GM18519 (cell line): ENCODE results near the gene CHPT1.

Source experiments
- ATAC-seq: cut with Tn5 transposase; IDR thresholded peaks from one replicate; pipeline ENCODE4 v1.9.1; 2021; ENCODE audit warnings: mild to moderate bottlenecking, moderate library complexity; ENCODE audit not compliant: unreplicated experiment, low FRiP score

CHPT1 gene

DNA sequence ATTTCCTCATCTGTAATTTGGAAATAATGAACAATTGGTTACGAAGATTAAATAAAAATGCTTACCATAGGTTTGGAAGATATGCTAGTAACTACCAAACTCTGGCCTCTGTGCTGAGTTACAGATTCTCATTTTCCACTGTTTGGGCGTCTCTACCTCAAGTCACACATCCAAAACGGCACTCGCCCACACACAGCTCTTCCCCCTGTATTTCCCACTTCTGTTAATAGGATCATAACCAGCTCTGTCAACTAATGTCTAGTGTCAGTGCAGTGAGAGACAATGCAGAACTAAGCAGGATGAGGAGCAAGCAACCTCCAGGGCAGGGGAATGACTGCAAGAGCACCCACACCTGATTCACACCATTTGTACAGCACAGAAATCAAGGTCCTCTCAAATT, 52.7 kb downstream of the CHPT1 start:
- no peak for ATAC-seq

DNA sequence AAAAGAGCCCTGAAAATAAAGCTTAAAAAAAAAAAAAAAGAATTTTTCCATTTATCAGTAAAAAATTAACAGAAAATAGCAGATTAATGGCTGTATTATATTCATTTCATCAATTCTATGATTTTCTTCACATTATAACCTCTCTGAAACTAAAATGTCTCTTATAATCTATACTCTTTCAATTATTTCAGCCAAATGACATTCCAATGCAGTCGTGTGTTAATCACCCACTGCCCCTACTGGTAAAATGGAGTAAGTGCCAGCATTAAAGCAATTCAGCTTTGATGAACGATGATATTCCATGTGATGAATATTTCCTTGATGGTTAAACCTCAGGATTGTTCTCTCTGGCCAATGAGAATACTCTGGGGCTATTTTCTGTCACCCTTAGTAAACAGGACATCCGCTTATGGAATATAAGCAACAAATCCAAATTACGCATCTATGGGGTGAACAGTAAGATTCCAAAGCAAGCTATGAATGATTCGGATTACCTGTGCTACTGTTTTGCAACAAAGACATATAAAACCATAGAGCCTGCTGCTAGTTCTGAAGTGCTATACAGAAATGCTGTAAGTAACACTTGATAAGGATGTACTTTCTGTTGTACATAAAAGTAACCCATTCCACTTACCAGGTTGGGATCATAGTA, 62.1 kb downstream of the CHPT1 start:
- peak; percentile 42 for ATAC-seq

DNA sequence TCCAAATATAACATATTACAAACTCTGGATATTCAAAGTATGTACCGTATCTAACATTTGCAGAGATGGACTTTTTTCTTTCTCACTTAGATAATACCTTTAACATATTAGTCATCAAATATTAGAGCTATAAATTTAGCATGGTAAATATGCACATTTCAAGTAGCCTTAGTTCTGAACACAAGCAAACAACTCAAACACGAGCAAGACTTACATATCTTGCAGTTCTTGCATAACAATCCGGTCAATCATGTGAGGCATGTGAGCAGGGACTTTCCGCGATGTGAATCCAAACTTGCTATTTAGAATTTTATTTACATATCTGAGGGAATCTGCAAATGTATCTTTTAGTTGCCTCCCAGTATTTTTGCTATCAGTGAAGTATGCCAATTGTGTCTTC, 63.9 kb downstream of the CHPT1 start:
- ATAC-seq, result no peak

DNA sequence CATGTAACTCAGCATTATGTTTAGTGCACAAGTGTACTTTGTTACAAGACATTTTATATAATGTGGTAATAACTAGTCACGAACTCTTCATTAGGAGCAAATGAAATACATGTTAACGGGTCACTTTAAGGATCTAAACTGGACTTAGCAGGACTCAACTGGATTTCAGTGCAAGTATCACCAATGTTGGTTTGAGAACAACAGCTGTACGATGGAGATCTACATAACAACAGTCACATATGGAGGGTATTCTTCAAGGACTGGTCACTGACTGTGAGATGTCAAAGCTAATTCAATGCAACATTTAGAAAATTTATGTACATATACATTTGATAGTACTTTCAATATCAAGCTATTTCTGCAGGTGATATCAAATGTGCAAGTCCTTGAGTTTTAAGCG, 64.3 kb downstream of the CHPT1 start:
- ATAC-seq, result no peak

DNA sequence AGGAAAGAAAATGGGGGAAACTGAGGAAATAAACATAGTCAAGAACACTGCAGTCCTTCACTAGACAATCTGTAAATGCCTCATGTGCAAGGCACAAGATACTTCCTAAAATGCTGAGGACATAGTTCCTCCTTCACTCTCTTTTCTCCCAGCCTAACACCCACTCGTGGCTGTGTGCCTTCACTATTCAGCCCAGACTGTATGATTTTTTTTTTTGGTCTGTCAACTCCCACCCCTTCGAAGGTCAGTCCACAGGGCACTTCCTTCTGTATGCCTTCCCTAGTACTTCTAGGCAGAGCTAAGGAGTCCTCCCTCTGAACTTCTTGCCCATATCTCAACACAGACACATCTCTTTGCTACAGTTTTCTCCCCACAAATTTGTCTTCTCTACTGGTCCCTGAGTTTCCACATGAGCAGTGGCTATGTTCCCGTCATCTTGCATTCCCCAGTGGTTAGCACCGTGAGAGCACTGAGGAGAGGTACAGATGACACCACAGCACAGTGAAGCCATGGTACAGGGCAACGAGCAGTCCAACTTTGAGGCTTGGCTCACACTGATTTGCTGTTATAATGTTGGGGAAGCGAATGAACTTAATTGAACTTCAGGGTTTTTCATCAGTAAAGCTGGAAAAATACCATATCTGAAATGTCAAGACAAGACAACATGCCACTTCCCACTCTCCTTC, 65.9 kb downstream of the CHPT1 start:
- no peak for ATAC-seq

DNA sequence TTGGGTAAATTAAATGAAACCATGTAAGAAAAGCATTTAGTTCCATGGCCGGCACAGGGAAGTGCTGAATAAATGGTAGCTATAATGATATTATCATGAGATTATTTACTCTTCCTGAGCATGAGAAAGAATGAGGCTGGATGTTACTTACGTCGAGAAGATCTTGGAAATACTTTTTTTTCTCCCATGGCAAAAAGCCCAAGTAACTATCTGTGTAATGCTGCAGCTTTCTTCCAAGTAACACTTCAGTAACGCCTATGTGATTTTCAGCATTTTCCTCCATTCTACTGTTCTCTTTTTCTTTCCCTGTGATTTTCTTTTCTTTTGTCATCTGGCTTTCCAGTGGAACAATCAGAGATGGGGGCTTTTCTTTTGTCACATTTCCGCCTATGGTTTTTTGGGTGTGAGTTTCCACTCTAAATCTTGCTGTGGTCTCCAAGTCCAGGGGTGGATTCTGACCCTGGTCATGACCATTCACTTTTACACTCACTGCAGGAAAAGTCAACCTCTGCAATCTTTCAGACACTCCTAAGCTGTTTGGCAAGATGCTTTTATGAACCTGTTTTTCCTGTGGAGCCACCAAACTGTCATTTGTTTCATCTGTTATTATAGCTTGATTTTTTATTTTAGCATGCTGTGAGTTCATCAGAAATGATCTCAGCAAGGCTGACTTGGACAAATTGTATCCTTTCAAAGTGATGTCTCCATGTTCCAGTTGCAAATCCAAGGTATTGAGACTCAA, 66.8 kb downstream of the CHPT1 start:
- ATAC-seq, result no peak

DNA sequence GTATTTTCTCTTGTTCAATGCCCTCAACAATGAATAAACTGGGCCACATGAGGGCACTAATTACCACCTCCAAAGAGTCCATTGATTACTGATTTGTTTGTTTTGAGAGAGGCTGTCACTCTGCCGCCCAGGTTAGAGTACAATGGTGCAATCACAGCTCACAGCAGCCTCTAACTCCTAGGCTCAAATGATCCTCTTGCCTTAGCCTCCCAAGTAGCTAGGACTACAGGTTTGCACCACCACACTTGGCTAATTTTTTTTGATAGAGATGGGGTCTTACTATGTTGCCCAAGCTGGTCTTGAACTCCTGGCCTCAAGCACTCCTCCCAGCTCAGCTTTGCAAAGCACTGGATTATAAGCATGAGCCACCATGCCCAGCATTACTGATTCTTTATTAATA, 70.1 kb downstream of the CHPT1 start:
- no peak for ATAC-seq

DNA sequence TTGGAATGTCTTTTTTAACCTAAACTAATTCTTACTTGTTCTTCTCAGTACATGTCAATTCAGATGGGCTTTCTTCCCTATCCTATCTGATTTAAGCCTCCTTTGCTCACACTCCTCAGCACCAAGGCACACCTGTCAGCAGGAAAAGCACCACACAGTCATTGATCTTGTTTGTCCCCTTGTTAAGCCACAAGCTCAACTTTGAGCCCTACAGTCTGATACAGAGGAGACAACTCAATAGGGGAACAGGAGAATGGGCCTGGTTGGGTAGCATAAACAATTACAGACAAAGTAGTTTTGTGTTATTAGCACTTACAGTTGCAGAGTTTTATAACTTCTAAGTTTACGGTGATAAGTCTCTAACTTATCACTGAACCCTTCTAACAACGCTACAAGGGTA, 71.3 kb downstream of the CHPT1 start:
- no peak for ATAC-seq

DNA sequence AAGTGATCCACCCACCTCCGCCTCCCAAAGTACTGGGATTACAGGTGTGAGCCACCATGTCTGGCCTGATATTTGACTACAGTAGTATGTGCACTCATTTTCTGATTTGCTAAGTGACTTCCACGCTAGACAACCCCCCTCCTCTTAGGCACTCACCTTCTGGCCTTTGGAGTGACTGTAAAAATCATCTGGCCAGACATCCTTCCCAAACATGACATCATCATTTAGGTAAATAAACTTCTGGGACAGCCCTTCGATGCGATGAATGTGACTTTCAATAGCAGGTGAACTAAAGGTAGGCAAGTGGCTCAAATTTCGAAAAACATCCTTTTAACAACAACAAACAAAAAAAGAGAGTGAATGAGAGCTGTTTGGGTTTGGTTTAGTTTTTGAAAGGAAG, 72.4 kb downstream of the CHPT1 start:
- no peak for ATAC-seq

DNA sequence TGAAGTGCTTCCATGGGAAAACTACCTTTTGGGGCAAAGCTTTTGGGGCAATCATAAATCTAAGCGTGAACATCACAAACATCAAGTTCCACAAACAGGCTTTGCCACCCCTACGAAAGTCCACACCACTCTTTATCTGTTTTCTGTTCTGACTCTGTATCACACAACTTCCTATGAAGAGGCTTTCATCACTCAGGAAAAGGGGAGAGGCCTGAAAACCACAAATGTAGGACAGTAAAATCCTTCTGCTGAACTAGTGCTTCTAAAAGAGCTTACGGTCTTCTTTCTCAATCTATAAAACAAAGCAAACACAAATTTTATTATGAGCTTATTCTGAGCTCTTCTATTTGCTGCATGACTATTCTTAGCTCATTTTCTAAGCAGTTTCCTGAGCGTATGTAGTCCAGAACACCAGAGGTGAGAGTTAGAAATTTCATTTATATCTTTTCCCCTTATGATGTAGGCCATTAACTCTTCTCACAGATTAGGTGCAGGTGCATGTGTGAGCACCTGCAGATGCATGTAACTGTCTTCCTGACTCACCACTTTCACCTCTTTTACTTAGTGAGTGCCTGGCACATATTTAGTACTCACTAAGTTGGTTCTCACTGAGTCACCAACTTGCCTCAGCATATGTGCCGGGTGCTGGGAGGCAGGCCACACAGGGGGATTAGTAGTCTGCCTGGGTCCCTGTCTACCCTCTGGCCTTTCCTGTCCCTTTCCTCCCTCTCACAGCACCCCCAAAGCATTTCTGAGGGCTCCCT, 74.8 kb downstream of the CHPT1 start:
- ATAC-seq, result no peak

DNA sequence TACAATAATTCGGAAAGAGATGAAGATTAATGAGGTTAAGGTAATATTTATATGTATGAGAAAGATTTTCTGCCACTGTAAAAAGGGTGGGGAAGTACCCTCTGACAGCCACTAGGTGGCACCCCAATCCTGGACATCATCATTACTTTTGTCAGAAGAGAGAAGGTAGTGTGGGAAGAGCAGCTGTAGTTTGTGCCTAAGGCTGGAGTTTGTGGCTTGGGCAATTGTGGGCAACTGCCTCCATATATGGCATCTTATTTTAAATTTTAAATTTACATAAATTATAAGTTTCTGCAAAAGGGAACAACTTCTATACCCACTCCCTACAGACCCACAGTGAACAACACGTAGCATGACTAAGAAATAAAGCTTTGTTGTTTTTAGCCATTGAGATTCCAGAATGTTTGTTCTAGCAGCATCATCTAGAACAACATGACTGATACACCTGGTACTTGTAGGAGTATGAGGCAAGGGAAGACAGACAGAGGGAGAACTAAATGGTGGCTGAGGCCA, 76.3 kb downstream of the CHPT1 start:
- peak; percentile 59 for ATAC-seq

DNA sequence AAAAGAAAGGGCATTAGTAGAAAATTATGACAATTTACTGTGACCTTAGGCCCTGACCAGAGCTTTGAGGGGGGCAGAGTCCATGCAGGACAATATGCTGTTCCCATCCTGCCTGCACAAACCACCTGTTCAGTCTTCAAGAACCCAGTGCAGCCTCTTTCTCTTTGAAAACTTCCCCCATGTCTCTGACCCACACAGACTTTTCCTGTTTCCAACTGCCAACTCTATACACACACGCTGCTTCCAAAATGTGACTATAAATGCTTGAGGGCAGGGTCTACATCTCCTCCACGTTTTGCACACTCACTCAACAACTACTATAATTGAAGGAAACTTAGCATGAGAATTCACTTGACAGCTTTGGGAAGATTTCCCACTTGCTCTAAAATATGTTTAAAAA, 78.4 kb downstream of the CHPT1 start:
- ATAC-seq, result no peak

DNA sequence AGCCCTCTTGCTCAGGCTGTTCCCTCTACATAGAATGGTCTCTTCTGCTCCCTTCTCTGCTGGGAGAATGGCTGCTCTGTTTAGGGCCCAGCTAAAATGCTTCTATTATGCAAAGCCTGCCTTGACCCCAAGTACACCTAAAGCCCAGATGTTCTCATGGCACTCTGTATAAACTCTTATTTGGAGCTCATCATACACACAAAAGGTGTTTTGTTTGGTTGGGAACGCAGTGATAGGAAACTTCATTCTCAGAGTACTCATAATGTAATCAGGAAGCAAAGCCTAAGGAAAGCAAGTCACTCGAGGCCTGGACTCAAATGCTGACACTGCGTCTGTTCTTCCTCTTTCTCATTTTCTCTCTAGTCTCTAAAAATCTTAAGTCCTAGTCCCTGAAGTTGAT, 80.0 kb downstream of the CHPT1 start:
- ATAC-seq, result no peak

DNA sequence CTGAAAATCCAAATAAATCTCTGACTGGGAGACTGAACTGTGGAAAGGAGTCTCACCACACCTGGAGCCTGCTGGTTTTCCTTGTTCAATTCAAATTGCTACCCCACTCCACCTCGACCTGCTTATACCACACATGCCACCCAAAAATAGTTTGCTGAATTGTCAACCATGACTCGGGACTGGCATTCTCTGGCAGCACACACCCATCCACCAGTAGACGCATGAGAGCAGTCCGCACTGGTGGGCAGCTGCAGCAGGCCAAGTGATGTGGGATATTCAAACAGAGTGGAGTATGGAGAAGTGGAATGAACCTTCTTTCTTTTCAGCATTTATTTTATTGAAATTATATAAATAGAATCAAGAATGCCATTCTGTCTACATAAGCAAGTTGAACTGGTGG, 80.5 kb downstream of the CHPT1 start:
- ATAC-seq, result no peak
